GM21423 (cell line): ENCODE results near the gene CD200R1L.
"Not testable (repeated sequence)": the region's sequence is repeated elsewhere in the genome, so short reads cannot be mapped to it uniquely, and the experiment has no call there.

Experiments
- ATAC-seq: cut with Tn5 transposase; IDR thresholded peaks from one replicate; pipeline ENCODE4 v1.9.1; 2021; ENCODE audit warnings: mild to moderate bottlenecking, moderate library complexity; ENCODE audit not compliant: unreplicated experiment

The CD200R1L gene

GRCh38 chr3:112846764-112847163, at the start of gene CD200R1L:
Gene CD200R1L (minus strand): TSS chr3:112846864. CDS start chr3:112829367, 17,497 bp downstream.
- ATAC-seq: no peak

GRCh38 chr3:112894258-112894657, 47.6 kb upstream of the CD200R1L start:
- no peak for ATAC-seq

- ATAC-seq: no peak
Observed at GRCh38 chr3:112889357-112889756, 42.7 kb upstream of the CD200R1L start.

GRCh38 chr3:112888381-112889085, 41.9 kb upstream of the CD200R1L start:
- ATAC-seq: no peak

GRCh38 chr3:112884678-112885290, 38.1 kb upstream of the CD200R1L start:
- ATAC-seq: no peak

GRCh38 chr3:112881891-112882290, 35.2 kb upstream of the CD200R1L start:
- no peak for ATAC-seq

- ATAC-seq: no peak
Observed at GRCh38 chr3:112875561-112875960, 28.9 kb upstream of the CD200R1L start.

GRCh38 chr3:112874725-112875124, 28.1 kb upstream of the CD200R1L start:
- ATAC-seq: peak; percentile 47

- peak; percentile 71 for ATAC-seq
Observed at GRCh38 chr3:112873632-112874031, 27.0 kb upstream of the CD200R1L start.

- ATAC-seq: no peak
Observed at GRCh38 chr3:112871735-112872134, 25.1 kb upstream of the CD200R1L start.

- ATAC-seq: no peak
Observed at GRCh38 chr3:112865757-112866156, 19.1 kb upstream of the CD200R1L start.

GRCh38 chr3:112860898-112861297, 14.2 kb upstream of the CD200R1L start:
- ATAC-seq: no peak

GRCh38 chr3:112858410-112859069, 11.9 kb upstream of the CD200R1L start:
- ATAC-seq: no peak

- ATAC-seq: no peak
Observed at GRCh38 chr3:112857526-112857925, 10.9 kb upstream of the CD200R1L start.

GRCh38 chr3:112856537-112856936, 9.9 kb upstream of the CD200R1L start:
- no peak for ATAC-seq

GRCh38 chr3:112855883-112856282, 9.2 kb upstream of the CD200R1L start:
- ATAC-seq: no peak

GRCh38 chr3:112855074-112855473, 8.4 kb upstream of the CD200R1L start:
- not testable (repeated sequence) for ATAC-seq

GRCh38 chr3:112848196-112848595, 1.5 kb upstream of the CD200R1L start:
- no peak for ATAC-seq

GRCh38 chr3:112847692-112848091, 1.0 kb upstream of the CD200R1L start:
- ATAC-seq: peak; percentile 92

GRCh38 chr3:112845772-112846171, 892 bp downstream of the CD200R1L start:
- no peak for ATAC-seq

GRCh38 chr3:112829046-112829445, 17.6 kb downstream of the CD200R1L start:
- ATAC-seq: no peak
